ENCODE results near the gene GLT1D1. TPM values are rescaled to one million over a fixed set of nuclear protein-coding genes. Genes with fewer than 3 reads are reported as not detected.

GLT1D1 gene
- total RNA-seq, 2 donors from 2014 or later, result 0.17 to 0.45 TPM

- DNase-seq, result no peak
- H3K27me3 ChIP-seq, result no peaks in the 10 kb centered on the region
- no peaks in the 10 kb centered on the region for H3K9me3 ChIP-seq
- no peak overlapping the region for H3K9ac ChIP-seq (ENCODE audit: low read depth in 2 of 2, low read length in 2 of 2)
- intact Hi-C loops (cut with DNase I), result no loop called here
- H3K4me1 ChIP-seq, result no peaks in the 10 kb centered on the region
- no peak overlapping the region for H3K4me3 ChIP-seq
- H3K36me3 ChIP-seq, result no peaks in the 10 kb centered on the region
- TF ChIP-seq, protein P1, sequence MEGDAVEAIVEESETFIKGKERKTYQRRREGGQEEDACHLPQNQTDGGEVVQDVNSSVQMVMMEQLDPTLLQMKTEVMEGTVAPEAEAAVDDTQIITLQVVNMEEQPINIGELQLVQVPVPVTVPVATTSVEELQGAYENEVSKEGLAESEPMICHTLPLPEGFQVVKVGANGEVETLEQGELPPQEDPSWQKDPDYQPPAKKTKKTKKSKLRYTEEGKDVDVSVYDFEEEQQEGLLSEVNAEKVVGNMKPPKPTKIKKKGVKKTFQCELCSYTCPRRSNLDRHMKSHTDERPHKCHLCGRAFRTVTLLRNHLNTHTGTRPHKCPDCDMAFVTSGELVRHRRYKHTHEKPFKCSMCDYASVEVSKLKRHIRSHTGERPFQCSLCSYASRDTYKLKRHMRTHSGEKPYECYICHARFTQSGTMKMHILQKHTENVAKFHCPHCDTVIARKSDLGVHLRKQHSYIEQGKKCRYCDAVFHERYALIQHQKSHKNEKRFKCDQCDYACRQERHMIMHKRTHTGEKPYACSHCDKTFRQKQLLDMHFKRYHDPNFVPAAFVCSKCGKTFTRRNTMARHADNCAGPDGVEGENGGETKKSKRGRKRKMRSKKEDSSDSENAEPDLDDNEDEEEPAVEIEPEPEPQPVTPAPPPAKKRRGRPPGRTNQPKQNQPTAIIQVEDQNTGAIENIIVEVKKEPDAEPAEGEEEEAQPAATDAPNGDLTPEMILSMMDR (IDR thresholded peaks at IDR 0.05), result no peak
- H3K27ac ChIP-seq, result no peak overlapping the region
Observed at GRCh38 chr12:128961308-128961902, 108.1 kb downstream of the GLT1D1 start.

DNA sequence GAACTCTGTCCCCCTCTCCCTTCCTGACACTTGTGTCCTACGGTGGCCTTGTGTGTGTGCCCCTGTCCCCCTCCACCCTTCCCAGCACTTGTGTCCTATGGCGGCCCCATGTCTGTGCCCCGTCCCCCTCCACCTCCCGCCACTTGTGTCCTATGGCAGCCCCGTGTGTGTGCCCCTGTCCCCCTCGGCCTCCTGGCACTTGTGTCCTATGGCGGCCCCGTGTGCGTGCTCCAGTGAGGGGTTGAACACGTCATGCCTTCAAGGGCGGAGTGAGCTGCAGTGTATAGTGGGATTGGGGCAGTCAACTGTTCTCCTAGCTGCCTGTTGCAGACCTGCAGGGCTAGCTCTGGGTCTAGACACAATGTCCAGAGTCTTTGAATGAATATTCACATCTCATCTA lies 108.7 kb downstream of the GLT1D1 start:
- no peaks in the 10 kb centered on the region for H3K27me3 ChIP-seq
- no peak overlapping the region for H3K9ac ChIP-seq (ENCODE audit: low read depth in 2 of 2, low read length in 2 of 2)
- no peaks in the 10 kb centered on the region for H3K36me3 ChIP-seq
- no peaks in the 10 kb centered on the region for H3K4me1 ChIP-seq
- intact Hi-C loops (cut with DNase I), result no loop called here
- H3K9me3 ChIP-seq, result no peaks in the 10 kb centered on the region
- H3K4me3 ChIP-seq, result no peak overlapping the region
- DNase-seq, result no peak
- TF ChIP-seq, protein P1 (IDR thresholded peaks at IDR 0.05), result no peak
- no peak overlapping the region for H3K27ac ChIP-seq

GRCh38 chr12:128966203-128966810 lies 113.0 kb downstream of the GLT1D1 start:
- H3K36me3 ChIP-seq, result no peaks in the 10 kb centered on the region
- no peak overlapping the region for H3K27ac ChIP-seq
- DNase-seq, result no peak
- TF ChIP-seq, protein P1 (IDR thresholded peaks at IDR 0.05), result no peak
- H3K9ac ChIP-seq (ENCODE audit: low read depth in 2 of 2, low read length in 2 of 2), result no peak overlapping the region
- intact Hi-C loops (cut with DNase I), result loop anchor here (5.0 kb wide), 1 partner anchor 941 kb away; no protein-coding TSS in a partner anchor
- H3K4me3 ChIP-seq, result no peak overlapping the region
- H3K4me1 ChIP-seq, result no peaks in the 10 kb centered on the region
- H3K9me3 ChIP-seq, result no peaks in the 10 kb centered on the region
- H3K27me3 ChIP-seq, result no peaks in the 10 kb centered on the region

DNA sequence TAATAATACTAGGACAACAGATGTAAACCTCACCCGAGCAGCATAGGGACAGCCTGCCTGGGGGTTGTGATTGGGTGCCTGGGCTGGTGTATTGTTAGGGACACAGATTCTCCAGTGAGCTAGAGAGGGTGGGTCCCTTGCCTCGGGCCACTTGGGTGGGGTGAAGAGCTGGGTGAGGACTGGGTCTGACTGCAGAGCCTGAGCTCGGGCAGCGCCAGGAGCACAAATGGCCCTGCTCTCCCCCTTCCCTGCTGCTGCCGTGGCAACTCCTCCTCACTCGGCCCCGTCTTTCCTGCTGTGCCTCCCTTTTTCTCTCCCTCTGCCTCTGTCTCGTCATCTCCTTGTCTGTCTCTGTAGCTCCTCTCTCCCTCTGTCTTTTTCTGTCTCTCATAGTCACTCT lies 115.4 kb downstream of the GLT1D1 start:
- no peaks in the 10 kb centered on the region for H3K36me3 ChIP-seq
- no peak overlapping the region for H3K4me3 ChIP-seq
- TF ChIP-seq, protein P1 (IDR thresholded peaks at IDR 0.05), result no peak
- no peak for DNase-seq
- no peaks in the 10 kb centered on the region for H3K9me3 ChIP-seq
- H3K27me3 ChIP-seq, result no peaks in the 10 kb centered on the region
- H3K27ac ChIP-seq, result no peak overlapping the region
- H3K4me1 ChIP-seq, result no peaks in the 10 kb centered on the region
- intact Hi-C loops (cut with DNase I), result loop anchor here (5.0 kb wide), 1 partner anchor 939 kb away; no protein-coding TSS in a partner anchor
- no peak overlapping the region for H3K9ac ChIP-seq (ENCODE audit: low read depth in 2 of 2, low read length in 2 of 2)

- Histone ChIP-seq H3K4me3 (no peak overlapping the region), H3K9ac (ENCODE audit: low read depth in 2 of 2, low read length in 2 of 2) (no peak overlapping the region), H3K36me3 (no peaks in the 10 kb centered on the region), H3K27me3 (no peaks in the 10 kb centered on the region), H3K4me1 (no peaks in the 10 kb centered on the region), H3K27ac (no peak overlapping the region), H3K9me3 (no peaks in the 10 kb centered on the region)
- TF ChIP-seq, protein P1 (IDR thresholded peaks at IDR 0.05), result peak; percentile 31
- no peak for DNase-seq
- intact Hi-C loops (cut with DNase I), result loop anchor here (5.0 kb wide), 1 partner anchor 938 kb away; no protein-coding TSS in a partner anchor
Observed at GRCh38 chr12:128969480-128970055, 116.3 kb downstream of the GLT1D1 start.

Data from colonic mucosa (tissue), 4 donors.